GM20000 (cell line): ENCODE data around the gene SMYD5.

Source experiments
- DNase-seq: peaks from one replicate; pipeline ENCODE4 v3.0.0; 2012; ENCODE audit warnings: low spot score
- TF ChIP-seq, protein P1 (sequence below): IDR thresholded peaks from 2 replicates; pipeline ENCODE4 v1.5.1; 2012; ENCODE audit warnings: mild to moderate bottlenecking, control low read depth; ENCODE audit errors: extremely low read depth, missing control alignments

The SMYD5 gene

GRCh38 chr2:73237168-73237567 lies 23.1 kb downstream of the SMYD5 start:
- no peak for DNase-seq
- TF ChIP-seq, protein P1, sequence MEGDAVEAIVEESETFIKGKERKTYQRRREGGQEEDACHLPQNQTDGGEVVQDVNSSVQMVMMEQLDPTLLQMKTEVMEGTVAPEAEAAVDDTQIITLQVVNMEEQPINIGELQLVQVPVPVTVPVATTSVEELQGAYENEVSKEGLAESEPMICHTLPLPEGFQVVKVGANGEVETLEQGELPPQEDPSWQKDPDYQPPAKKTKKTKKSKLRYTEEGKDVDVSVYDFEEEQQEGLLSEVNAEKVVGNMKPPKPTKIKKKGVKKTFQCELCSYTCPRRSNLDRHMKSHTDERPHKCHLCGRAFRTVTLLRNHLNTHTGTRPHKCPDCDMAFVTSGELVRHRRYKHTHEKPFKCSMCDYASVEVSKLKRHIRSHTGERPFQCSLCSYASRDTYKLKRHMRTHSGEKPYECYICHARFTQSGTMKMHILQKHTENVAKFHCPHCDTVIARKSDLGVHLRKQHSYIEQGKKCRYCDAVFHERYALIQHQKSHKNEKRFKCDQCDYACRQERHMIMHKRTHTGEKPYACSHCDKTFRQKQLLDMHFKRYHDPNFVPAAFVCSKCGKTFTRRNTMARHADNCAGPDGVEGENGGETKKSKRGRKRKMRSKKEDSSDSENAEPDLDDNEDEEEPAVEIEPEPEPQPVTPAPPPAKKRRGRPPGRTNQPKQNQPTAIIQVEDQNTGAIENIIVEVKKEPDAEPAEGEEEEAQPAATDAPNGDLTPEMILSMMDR = no peak

- TF ChIP-seq, protein P1 = no peak
- no peak for DNase-seq
Observed at GRCh38 chr2:73238149-73238548, 24.1 kb downstream of the SMYD5 start.

GRCh38 chr2:73238976-73239375 lies 24.9 kb downstream of the SMYD5 start:
- TF ChIP-seq, protein P1 = no peak
- DNase-seq = no peak

DNA sequence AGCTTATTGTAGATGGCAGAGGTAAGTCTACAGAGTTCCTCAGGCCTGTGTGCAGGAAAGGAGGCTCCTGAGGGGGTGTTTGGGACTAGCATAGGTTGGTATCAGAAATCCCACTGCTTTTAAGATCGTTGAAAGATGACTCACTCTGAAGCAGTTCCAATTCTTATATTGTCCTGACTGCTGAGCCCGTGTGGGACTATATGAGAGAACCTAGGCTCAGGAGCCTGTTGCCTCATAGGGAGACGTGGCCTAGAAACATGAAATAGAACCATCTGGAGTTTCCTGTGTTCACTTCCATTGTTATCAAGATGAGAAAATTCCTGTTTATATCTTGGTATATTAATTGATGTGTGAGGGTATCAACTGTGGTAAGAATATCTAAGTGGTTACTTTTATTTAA lies 25.7 kb downstream of the SMYD5 start:
- no peak for DNase-seq
- TF ChIP-seq, protein P1 = no peak

DNA sequence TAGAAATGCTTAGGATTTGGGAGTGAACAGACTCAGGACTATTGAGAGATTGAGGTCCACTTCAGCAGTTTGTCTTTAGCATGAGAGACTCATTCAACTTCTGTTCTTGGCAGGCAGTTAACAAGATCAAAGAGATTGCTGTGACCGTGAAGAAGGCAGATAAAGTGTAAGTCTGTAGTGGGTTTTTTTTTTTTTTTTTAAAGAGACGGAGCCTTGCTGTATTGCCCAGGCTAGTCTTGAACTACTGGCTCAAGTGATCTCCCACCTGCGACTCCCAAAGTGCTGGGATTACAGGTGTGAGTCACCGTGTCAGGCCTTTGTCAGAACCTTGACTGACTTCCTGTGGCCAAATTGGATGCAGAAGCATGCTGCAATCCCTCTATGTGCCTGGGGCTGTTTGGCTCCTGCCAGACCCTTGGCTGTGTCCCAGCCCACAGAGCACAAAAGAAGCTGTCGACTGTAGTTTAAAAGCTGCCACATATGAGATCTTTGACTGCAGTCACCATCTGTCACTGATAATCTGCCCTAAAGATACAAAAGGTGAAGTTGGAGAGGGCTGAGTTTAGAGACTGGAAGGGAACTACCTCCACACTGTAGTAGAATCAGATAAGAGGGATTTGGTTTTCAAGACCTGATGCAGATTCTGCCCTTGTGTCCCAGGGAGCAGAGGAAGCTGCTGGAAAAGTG lies 30.0 kb downstream of the SMYD5 start:
- TF ChIP-seq, protein P1 = no peak
- no peak for DNase-seq

DNA sequence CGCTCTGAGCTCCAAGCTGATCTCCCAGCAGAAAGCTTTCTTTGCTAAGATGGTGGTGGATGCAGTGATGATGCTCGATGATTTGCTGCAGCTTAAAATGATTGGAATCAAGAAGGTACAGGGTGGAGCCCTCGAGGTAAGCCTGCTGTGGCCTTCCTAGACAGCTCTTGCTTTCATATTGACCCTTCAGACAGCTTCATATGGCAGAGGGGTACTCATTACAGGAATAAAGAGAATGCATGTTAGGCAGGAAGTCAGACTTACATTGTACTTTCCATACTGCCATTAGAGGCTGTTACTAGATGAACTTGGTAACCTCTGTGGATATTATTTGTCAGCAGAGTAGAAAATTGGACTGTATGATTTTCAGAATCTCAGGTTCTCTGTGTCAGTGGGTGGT lies 30.5 kb downstream of the SMYD5 start:
- TF ChIP-seq, protein P1 = no peak
- DNase-seq = no peak

GRCh38 chr2:73246850-73247249 lies 32.8 kb downstream of the SMYD5 start:
- TF ChIP-seq, protein P1 = no peak
- DNase-seq = no peak
